Smooth muscle cell (in vitro differentiated cells): ENCODE data around the gene BSDC1. TPM values are rescaled to one million over a fixed set of nuclear protein-coding genes. Genes with fewer than 3 reads are reported as not detected.
"Not testable (repeated sequence)": the region's sequence is repeated elsewhere in the genome, so short reads cannot be mapped to it uniquely, and the experiment has no call there.

Experiments used
- DNase-seq: peaks from one replicate; lab custom pipeline; 2025; ENCODE audit not compliant: unreplicated experiment; lab: John Stamatoyannopoulos, UW
- H2AFZ ChIP-seq: fragments of 200-600 bp; sonication (generic); 2 replicates; pipeline ENCODE4 v1.6.0; 2016; ENCODE audit warnings: antibody characterized with exemption, low read depth, mild to moderate bottlenecking
- H3F3A ChIP-seq: fragments of 200-600 bp; sonication (generic); 2 replicates; pipeline ENCODE4 v1.6.0; 2017; ENCODE audit warnings: antibody characterized with exemption, low read depth
- H3K27ac ChIP-seq: fragments of 200-600 bp; sonication (generic); 2 replicates; pipeline ENCODE4 v1.5.1; 2016; ENCODE audit warnings: low read depth, mild to moderate bottlenecking
- H3K27me3 ChIP-seq: fragments of 200-600 bp; sonication (generic); 2 replicates; pipeline ENCODE4 v1.6.1; 2016; ENCODE audit warnings: low read depth, mild to moderate bottlenecking
- H3K36me3 ChIP-seq: fragments of 200-600 bp; sonication (generic); 2 replicates; pipeline ENCODE4 v1.5.1; 2016; ENCODE audit warnings: low read depth
- H3K4me1 ChIP-seq: fragments of 200-600 bp; sonication (generic); 2 replicates; pipeline ENCODE4 v1.5.1; 2016; ENCODE audit warnings: low read depth
- H3K4me2 ChIP-seq: fragments of 200-600 bp; sonication (generic); 2 replicates; pipeline ENCODE4 v1.6.0; 2016; ENCODE audit warnings: mild to moderate bottlenecking
- H3K4me3 ChIP-seq: fragments of 200-600 bp; sonication (generic); 2 replicates; pipeline ENCODE4 v1.5.1; 2016; ENCODE audit warnings: mild to moderate bottlenecking
- H3K79me2 ChIP-seq: fragments of 200-600 bp; sonication (generic); 2 replicates; pipeline ENCODE4 v1.6.0; 2016; ENCODE audit warnings: low read depth, mild to moderate bottlenecking
- H3K9ac ChIP-seq: fragments of 200-600 bp; sonication (generic); 2 replicates; pipeline ENCODE4 v1.6.0; 2016; ENCODE audit warnings: low read depth
- H3K9me3 ChIP-seq: fragments of 200-600 bp; sonication (generic); replicated peaks from 2 replicates; pipeline ENCODE4 v1.5.1; 2016; ENCODE audit warnings: low read depth
- H4K20me1 ChIP-seq: fragments of 200-600 bp; sonication (generic); 2 replicates; pipeline ENCODE4 v1.6.0; 2016; ENCODE audit warnings: low read depth
- WGBS: methylation state at CpG from one replicate; pipeline ENCODE4 v1.1.7; 2016; ENCODE audit warnings: low lambda C conversion rate; 5-methylcytosine and 5-hydroxymethylcytosine counted together
- polyA plus RNA-seq: library from polyadenylated mRNA; unstranded; fragments of >200 nt; fragmentation: Nextera tagmentation; extraction: Ambion mirVana; gene quantifications from 2 replicates; pipeline ENCODE4 v1.2.1, GENCODE V29; 2016
- total RNA-seq: library from RNA; depleted of rRNA; stranded (reverse); fragments of >200 nt; gene quantifications from 2 replicates; pipeline ENCODE4 v1.2.3, GENCODE V29; 2014
- TF ChIP-seq, protein P1 (sequence below): fragments of 200-600 bp; sonication (generic); IDR thresholded peaks from 2 replicates; pipeline ENCODE4 v1.5.1; 2017; ENCODE audit warnings: borderline replicate concordance, mild to moderate bottlenecking, antibody characterized with exemption; ENCODE audit not compliant: insufficient read depth, poor library complexity, severe bottlenecking

The BSDC1 gene
- total and polyA plus RNA-seq, 2 experiments from 2014 or later: 45.4 to 57.3 TPM

DNA sequence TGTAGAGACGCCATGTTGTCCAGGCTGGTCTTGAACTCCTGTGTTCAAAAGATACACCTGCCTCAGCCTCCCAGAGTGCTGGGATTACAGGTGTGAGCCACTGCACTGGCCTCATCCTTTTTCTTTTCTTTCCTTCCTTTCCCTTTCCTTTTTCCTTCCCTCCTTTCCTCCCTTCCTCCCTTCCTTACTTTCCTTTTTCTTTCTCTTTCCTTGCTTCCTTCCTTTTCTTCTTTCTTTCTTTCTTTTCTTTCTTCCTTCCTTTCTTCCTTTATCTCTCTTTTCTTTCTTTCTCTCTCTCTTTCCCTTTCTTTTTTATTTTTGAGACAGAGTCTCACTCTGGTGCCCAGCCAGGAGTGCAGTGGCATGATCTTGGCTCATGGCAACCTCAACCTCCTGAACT is 37.8 kb downstream of the BSDC1 start:
- Histone ChIP-seq H3K4me2 (no peak overlapping the region), H3K27me3 (no peaks in the 10 kb centered on the region), H2AFZ (no peak overlapping the region), H3K9ac (no peak overlapping the region), H3K27ac (no peak overlapping the region), H4K20me1 (no peaks in the 10 kb centered on the region), H3K79me2 (no peaks in the 10 kb centered on the region), H3K36me3 (no peaks in the 10 kb centered on the region), H3K4me1 (peaks cover 21% of the 10 kb centered on the region), H3K9me3 (no peaks in the 10 kb centered on the region), H3K4me3 (no peak overlapping the region), H3F3A (peaks cover 14% of the 10 kb centered on the region)
- 90% methylated on average over 1 of the region's 1 CpG for WGBS
- TF ChIP-seq, protein P1, sequence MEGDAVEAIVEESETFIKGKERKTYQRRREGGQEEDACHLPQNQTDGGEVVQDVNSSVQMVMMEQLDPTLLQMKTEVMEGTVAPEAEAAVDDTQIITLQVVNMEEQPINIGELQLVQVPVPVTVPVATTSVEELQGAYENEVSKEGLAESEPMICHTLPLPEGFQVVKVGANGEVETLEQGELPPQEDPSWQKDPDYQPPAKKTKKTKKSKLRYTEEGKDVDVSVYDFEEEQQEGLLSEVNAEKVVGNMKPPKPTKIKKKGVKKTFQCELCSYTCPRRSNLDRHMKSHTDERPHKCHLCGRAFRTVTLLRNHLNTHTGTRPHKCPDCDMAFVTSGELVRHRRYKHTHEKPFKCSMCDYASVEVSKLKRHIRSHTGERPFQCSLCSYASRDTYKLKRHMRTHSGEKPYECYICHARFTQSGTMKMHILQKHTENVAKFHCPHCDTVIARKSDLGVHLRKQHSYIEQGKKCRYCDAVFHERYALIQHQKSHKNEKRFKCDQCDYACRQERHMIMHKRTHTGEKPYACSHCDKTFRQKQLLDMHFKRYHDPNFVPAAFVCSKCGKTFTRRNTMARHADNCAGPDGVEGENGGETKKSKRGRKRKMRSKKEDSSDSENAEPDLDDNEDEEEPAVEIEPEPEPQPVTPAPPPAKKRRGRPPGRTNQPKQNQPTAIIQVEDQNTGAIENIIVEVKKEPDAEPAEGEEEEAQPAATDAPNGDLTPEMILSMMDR: no peak
- DNase-seq: no peak

DNA sequence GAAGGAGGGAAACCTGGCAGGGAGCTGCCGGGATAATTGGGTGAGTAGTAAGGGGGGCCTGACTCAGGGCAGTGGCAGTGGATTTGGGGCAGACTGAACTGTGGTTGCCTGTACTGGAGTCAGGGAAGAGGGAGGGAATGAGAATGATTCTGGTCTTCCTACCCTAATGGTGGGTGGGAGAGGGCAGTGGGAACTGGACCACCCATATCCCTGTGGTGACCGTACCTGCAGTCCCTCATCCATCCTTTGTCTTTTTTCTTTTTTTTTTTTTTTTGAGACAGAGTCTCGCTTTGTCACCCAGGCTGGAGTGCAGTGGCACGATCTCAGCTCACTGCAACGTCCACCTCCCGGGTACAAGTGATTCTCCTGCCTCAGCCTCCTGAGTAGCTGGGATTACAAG is 38.5 kb downstream of the BSDC1 start:
- H3K4me2 ChIP-seq, H3K36me3 ChIP-seq, H3K79me2 ChIP-seq, H3K27me3 ChIP-seq, DNase-seq, H3K27ac ChIP-seq, H3K9ac ChIP-seq, H3K4me3 ChIP-seq, H2AFZ ChIP-seq, H3K9me3 ChIP-seq, H4K20me1 ChIP-seq: not testable (repeated sequence)
- Histone ChIP-seq H3F3A (peaks cover 14% of the 10 kb centered on the region), H3K4me1 (peaks cover 19% of the 10 kb centered on the region)
- 98% methylated on average over 5 of the region's 6 CpGs for WGBS

DNA sequence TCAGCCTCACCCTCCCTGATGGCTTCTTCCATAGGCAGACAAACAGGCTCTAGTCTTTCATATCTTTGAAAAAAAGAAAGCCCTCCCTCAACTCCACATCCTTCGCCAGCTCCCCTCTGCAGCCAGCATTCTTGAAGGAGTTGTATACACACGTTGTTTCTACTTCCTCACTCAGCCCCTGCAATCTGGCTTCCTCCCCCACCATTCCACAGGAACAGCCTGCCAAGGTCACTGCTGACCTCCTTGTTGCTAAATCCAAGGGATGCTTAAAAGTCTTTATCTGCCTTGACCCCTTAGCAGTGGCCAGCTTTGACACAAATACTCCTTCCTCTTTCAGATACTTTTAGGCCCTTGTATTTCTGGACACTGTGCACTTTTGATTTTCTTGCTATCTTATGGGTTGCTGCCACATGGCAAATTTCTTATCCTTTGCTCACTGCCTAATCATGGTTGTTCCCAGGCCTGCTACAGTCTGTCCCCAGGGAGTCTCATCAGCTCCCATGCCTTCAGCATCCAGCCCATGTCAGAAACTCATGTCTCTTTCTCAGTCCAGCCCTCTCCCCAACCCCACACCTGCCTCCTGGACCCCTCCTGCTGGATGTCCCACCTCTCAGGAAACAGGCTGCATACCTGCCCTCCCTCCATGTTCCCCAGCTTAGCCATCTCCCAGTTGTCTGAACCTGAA is 40.2 kb downstream of the BSDC1 start:
- peaks cover 19% of the 10 kb centered on the region for H3K4me1 ChIP-seq
- peaks cover 20% of the 10 kb centered on the region for H3F3A ChIP-seq
- WGBS: 14% methylated on average over 2 of the region's 2 CpGs
- H2AFZ ChIP-seq: no peak overlapping the region
- H3K9ac ChIP-seq: no peak overlapping the region
- H3K4me3 ChIP-seq: no peak overlapping the region
- TF ChIP-seq, protein P1: no peak
- no peaks in the 10 kb centered on the region for H3K79me2 ChIP-seq
- H3K4me2 ChIP-seq: peak overlapping the region; percentile 99
- no peaks in the 10 kb centered on the region for H3K27me3 ChIP-seq
- DNase-seq: no peak
- H3K36me3 ChIP-seq: no peaks in the 10 kb centered on the region
- no peaks in the 10 kb centered on the region for H3K9me3 ChIP-seq
- H3K27ac ChIP-seq: peak overlapping the region; percentile 90
- no peaks in the 10 kb centered on the region for H4K20me1 ChIP-seq

DNA sequence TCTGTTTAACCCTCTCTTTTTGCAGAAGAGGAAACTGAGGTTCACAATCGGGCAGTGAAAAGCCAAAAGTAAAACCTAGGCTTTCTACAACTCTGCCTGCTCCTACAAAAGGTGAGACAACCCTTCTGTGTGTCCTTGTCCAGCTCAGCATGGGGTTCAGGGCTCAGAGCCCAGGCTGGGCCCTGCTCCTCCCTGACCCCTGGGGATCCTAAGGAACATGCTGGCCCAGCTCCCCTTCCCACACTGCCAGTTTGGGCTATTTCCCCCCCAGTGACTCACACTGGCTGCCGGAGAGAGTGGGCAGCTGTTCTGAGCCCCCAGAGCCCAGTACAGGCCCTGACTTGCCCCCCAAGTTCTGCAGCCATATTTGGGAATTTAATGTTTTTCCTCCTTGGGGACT is 40.8 kb downstream of the BSDC1 start:
- Histone ChIP-seq H3K27me3 (no peaks in the 10 kb centered on the region), H3K4me2 (peak overlapping the region; percentile 99), H3K79me2 (no peaks in the 10 kb centered on the region), H3K4me3 (no peak overlapping the region), H3K27ac (peak overlapping the region; percentile 90), H3K9me3 (no peaks in the 10 kb centered on the region), H3K4me1 (peaks cover 19% of the 10 kb centered on the region), H3K9ac (no peak overlapping the region), H2AFZ (no peak overlapping the region), H3F3A (peaks cover 20% of the 10 kb centered on the region), H3K36me3 (no peaks in the 10 kb centered on the region), H4K20me1 (no peaks in the 10 kb centered on the region)
- TF ChIP-seq, protein P1: no peak
- DNase-seq: no peak
- 54% methylated on average over 2 of the region's 2 CpGs for WGBS
